C4-2B (cell line): ENCODE data around the gene AGPAT3.

Source experiments
- CTCF ChIP-seq: fragments of 450-650 bp; conservative IDR thresholded peaks from 2 replicates; pipeline ENCODE4 v1.5.1; 2017; ENCODE audit warnings: mild to moderate bottlenecking
- ZFX ChIP-seq: fragments of 450-650 bp; IDR thresholded peaks from 2 replicates; pipeline ENCODE4 v1.6.1; 2017

GRCh38 chr21:43893536-43894205, 28.6 kb downstream of the AGPAT3 start:
- TF ChIP-seq CTCF (no peak), ZFX (no peak)
